Sigmoid colon (tissue), 4 donors: ENCODE results near the gene SND1.

ENCODE experiments used
- EP300 ChIP-seq, 4 donors: sonication (generic); formaldehyde crosslinking; IDR thresholded peaks; one replicate each; pipeline ENCODE4 v1.6.1; 2017; ENCODE audit warnings: antibody characterized with exemption in 4 of 4
- TF ChIP-seq, protein P1 (sequence below), 4 experiments: fragments of 450-650 bp in 3 of 4; fragments of 200-600 bp in 1 of 4; IDR thresholded peaks; one replicate each; pipeline ENCODE4 v1.5.1; 2016 to 2019; ENCODE audit warnings: antibody characterized with exemption in 4 of 4, mild to moderate bottlenecking in 3 of 4, moderate library complexity in 2 of 4

DNA sequence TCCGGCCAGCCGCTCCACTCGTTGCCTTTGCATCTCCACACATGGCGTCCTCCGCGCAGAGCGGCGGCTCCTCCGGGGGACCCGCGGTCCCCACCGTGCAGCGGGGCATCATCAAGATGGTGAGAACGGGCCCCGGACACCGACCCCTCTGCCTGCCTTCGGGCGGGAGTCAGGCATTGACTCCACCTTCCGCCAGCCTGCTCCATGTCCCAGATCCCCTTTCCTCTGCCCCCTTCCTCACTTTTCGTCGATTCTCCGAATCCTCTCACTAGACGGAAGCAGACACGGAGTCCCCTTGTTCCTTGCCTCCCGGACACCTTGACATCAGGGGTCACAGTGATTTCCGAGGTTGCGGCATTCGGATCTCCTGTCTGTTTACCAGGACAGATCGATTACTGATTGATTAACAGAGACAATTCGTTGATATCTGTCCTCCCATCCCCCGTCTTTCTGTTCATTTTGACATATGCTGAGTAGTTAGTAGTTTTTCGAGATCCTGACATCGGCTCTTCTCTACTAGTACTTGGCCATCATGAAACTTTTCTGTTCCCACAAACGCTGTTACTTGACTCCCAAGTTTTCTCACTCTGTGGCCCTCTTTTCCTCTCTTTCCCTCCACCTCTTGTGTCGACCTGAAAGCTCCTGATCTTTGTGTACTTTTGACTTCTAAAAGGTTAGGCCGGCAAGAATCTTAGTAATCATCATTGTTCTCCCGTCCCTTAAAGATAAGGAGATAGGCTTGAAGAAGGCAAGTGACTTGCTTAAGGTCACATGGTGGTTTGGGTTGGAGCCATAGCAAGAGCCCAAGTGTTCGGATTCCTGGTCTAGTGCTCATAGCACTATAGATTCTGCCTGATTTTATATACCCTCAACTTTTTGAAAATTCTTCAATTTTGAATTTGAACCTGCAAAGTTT, 597 bp downstream of the SND1 start:
- TF ChIP-seq, protein P1, sequence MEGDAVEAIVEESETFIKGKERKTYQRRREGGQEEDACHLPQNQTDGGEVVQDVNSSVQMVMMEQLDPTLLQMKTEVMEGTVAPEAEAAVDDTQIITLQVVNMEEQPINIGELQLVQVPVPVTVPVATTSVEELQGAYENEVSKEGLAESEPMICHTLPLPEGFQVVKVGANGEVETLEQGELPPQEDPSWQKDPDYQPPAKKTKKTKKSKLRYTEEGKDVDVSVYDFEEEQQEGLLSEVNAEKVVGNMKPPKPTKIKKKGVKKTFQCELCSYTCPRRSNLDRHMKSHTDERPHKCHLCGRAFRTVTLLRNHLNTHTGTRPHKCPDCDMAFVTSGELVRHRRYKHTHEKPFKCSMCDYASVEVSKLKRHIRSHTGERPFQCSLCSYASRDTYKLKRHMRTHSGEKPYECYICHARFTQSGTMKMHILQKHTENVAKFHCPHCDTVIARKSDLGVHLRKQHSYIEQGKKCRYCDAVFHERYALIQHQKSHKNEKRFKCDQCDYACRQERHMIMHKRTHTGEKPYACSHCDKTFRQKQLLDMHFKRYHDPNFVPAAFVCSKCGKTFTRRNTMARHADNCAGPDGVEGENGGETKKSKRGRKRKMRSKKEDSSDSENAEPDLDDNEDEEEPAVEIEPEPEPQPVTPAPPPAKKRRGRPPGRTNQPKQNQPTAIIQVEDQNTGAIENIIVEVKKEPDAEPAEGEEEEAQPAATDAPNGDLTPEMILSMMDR (IDR thresholded peaks at IDR 0.05) = no peak
- no peak for TF ChIP-seq EP300 (IDR thresholded peaks at IDR 0.05)
